Progenitor cell of endocrine pancreas (in vitro differentiated cells): Measurements from ENCODE around the gene LSAMP. TPM values are rescaled to one million over a fixed set of nuclear protein-coding genes. Genes with fewer than 3 reads are reported as not detected.

Experiments used
- DNase-seq: peaks from one replicate; pipeline ENCODE4 v3.0.0; 2021; ENCODE audit warnings: low spot score; ENCODE audit not compliant: unreplicated experiment
- H3K27ac Mint-ChIP-seq: 2 replicates; pipeline ENCODE4 v1.8.0; 2021; ENCODE audit warnings: mild to moderate bottlenecking, moderate library complexity, mixed read lengths
- H3K27me3 Mint-ChIP-seq: 2 replicates; pipeline ENCODE4 v1.8.0; 2021; ENCODE audit warnings: mixed read lengths
- H3K36me3 Mint-ChIP-seq: 2 replicates; pipeline ENCODE4 v1.8.0; 2022; ENCODE audit warnings: mixed read lengths; ENCODE audit not compliant: insufficient read depth
- H3K4me1 Mint-ChIP-seq: 2 replicates; pipeline ENCODE4 v1.8.0; 2021; ENCODE audit warnings: low read depth, mixed read lengths
- H3K4me3 Mint-ChIP-seq: 2 replicates; pipeline ENCODE4 v1.8.0; 2021; ENCODE audit warnings: low read depth, mild to moderate bottlenecking, moderate library complexity, mixed read lengths
- H3K9me3 Mint-ChIP-seq: 2 replicates; pipeline ENCODE4 v1.8.0; 2021; ENCODE audit warnings: low read depth, mixed read lengths
- total RNA-seq: library from RNA; stranded (reverse); gene quantifications from 2 replicates; pipeline ENCODE4 v1.2.1, GENCODE V29; 2021
- TF ChIP-seq, protein P1 (sequence below): fragments of 200-600 bp; sonication (generic); IDR thresholded peaks from one replicate; pipeline ENCODE4 v1.5.0; 2021; ENCODE audit warnings: antibody characterized with exemption, mild to moderate bottlenecking; ENCODE audit not compliant: unreplicated experiment

LSAMP gene
- total RNA-seq, 1 donor from 2014 or later: 20.7 TPM

- H3K27ac Mint-ChIP-seq: no peak overlapping the region
- H3K27me3 Mint-ChIP-seq: peaks cover 3% of the 10 kb centered on the region
- no peaks in the 10 kb centered on the region for H3K36me3 Mint-ChIP-seq
- peaks cover 10% of the 10 kb centered on the region for H3K4me1 Mint-ChIP-seq
- no peaks in the 10 kb centered on the region for H3K9me3 Mint-ChIP-seq
- no peak for DNase-seq
- TF ChIP-seq, protein P1, sequence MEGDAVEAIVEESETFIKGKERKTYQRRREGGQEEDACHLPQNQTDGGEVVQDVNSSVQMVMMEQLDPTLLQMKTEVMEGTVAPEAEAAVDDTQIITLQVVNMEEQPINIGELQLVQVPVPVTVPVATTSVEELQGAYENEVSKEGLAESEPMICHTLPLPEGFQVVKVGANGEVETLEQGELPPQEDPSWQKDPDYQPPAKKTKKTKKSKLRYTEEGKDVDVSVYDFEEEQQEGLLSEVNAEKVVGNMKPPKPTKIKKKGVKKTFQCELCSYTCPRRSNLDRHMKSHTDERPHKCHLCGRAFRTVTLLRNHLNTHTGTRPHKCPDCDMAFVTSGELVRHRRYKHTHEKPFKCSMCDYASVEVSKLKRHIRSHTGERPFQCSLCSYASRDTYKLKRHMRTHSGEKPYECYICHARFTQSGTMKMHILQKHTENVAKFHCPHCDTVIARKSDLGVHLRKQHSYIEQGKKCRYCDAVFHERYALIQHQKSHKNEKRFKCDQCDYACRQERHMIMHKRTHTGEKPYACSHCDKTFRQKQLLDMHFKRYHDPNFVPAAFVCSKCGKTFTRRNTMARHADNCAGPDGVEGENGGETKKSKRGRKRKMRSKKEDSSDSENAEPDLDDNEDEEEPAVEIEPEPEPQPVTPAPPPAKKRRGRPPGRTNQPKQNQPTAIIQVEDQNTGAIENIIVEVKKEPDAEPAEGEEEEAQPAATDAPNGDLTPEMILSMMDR: no peak
- H3K4me3 Mint-ChIP-seq: no peak overlapping the region
Observed at GRCh38 chr3:115862099-115862498, 583.2 kb downstream of the LSAMP start.

DNA sequence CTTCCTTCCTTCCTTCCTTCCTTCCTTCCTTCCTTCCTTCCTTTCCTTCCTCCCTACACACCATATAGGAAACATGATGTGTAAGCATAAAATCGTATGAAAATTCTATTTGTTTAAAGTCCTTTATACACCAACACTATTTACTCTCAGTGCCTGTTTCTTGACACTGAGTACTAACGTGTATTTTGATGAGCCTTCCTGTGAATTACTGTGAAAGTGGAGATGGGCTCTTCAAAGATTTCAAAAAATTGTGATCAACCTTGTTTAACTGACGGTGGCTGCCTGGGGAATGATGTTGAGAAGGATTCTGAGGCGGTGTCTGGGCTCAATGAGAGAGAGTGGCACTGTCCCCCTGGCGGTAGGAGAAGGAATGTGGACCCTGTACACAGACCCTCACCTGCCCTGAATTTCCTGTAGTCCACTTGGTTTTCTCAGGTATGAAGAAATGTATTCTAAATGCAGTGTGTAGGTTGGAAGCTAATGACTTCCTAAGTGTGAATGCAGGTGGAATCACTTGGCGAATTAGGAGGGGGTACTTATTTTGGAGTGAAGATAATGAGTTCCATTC, 584.0 kb downstream of the LSAMP start:
- Mint-ChIP-seq H3K36me3 (no peaks in the 10 kb centered on the region), H3K4me3 (no peak overlapping the region), H3K4me1 (peaks cover 8% of the 10 kb centered on the region), H3K9me3 (no peaks in the 10 kb centered on the region), H3K27ac (no peak overlapping the region), H3K27me3 (peaks cover 3% of the 10 kb centered on the region)
- DNase-seq: no peak
- TF ChIP-seq, protein P1: peak; percentile 55

- Mint-ChIP-seq H3K9me3 (no peaks in the 10 kb centered on the region), H3K4me1 (peaks cover 8% of the 10 kb centered on the region), H3K4me3 (no peak overlapping the region)
Observed at GRCh38 chr3:115860766-115861165, 584.5 kb downstream of the LSAMP start.

DNA sequence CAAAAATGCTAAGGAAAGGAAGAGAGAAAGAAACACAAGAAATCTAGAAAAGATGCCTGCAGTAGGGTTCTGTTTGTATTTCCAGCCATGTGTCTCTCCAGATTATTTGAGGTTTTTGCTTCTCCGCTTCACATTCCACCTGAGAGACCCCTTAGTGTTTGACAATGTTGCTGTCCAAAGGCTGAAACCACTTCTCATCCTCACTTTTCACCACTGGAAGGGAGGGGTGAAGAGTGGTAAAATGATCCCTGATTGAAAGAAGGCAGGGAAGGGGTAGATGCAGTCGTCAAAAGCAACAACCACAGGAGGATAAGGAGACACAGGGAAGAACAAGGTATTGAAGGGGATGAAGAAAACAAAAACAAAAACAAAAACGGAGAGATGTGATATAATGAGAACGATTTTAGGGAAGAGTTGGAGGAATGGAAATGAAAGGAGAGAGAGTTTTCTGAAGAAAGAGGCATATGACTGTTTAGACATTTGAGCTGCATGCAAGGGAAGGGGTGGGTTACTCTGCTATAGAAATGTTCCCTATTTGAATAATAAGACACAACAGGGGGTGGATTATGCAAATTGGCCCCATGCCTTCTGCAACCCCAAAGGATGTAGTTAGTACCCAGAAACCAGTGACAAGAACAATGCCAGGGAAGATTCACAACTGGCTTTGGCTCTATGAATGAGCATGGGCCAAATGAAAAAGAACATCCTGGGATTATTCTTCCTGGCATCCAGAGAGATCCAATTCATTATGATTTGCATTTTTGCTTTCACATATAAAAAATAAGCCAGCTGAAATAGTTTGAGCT, 586.1 kb downstream of the LSAMP start:
- H3K4me1 Mint-ChIP-seq: peaks cover 8% of the 10 kb centered on the region
- H3K27me3 Mint-ChIP-seq: peaks cover 3% of the 10 kb centered on the region
- no peak for DNase-seq
- H3K4me3 Mint-ChIP-seq: no peak overlapping the region
- H3K27ac Mint-ChIP-seq: no peak overlapping the region
- no peaks in the 10 kb centered on the region for H3K9me3 Mint-ChIP-seq
- TF ChIP-seq, protein P1: no peak
- H3K36me3 Mint-ChIP-seq: no peaks in the 10 kb centered on the region

More at GRCh38 chr3:115860766-115861165, 584.5 kb downstream of the LSAMP start:
- DNase-seq: no peak
- peaks cover 3% of the 10 kb centered on the region for H3K27me3 Mint-ChIP-seq
- no peaks in the 10 kb centered on the region for H3K36me3 Mint-ChIP-seq
- TF ChIP-seq, protein P1: no peak
- no peak overlapping the region for H3K27ac Mint-ChIP-seq

GRCh38 chr3:115857518-115858136, 587.7 kb downstream of the LSAMP start:
- peaks cover 5% of the 10 kb centered on the region for H3K4me1 Mint-ChIP-seq
- TF ChIP-seq, protein P1: no peak
- no peak for DNase-seq
- peaks cover 3% of the 10 kb centered on the region for H3K27me3 Mint-ChIP-seq
- no peaks in the 10 kb centered on the region for H3K9me3 Mint-ChIP-seq
- H3K27ac Mint-ChIP-seq: no peak overlapping the region
- no peaks in the 10 kb centered on the region for H3K36me3 Mint-ChIP-seq
- no peak overlapping the region for H3K4me3 Mint-ChIP-seq
